HepG2 (cell line): ENCODE results near the gene AADACL4. TPM values are rescaled to one million over a fixed set of nuclear protein-coding genes. Genes with fewer than 3 reads are reported as not detected.

Experiments used
- ATF5 ChIP-seq: sonication (generic); formaldehyde crosslinking; IDR thresholded peaks from 2 replicates; pipeline ENCODE4 v1.4.0; 2020; ENCODE audit warnings: mild to moderate bottlenecking, low read depth, missing genetic modification reagents
- CAMTA2 ChIP-seq: sonication (generic); formaldehyde crosslinking; IDR thresholded peaks from 2 replicates; pipeline ENCODE4 v1.4.0; 2020; ENCODE audit warnings: mild to moderate bottlenecking, missing genetic modification reagents, borderline replicate concordance
- GZF1 ChIP-seq: sonication (generic); formaldehyde crosslinking; IDR thresholded peaks from 2 replicates; pipeline ENCODE4 v1.5.1; 2020; ENCODE audit warnings: mild to moderate bottlenecking, missing genetic modification reagents
- HNRNPUL1 ChIP-seq: fragments of 200-400 bp; formaldehyde crosslinking; IDR thresholded peaks from 2 replicates; pipeline ENCODE4 v1.6.1; 2017; ENCODE audit warnings: low read depth, mild to moderate bottlenecking, low read length, moderate library complexity
- MEF2D ChIP-seq: sonication (generic); formaldehyde crosslinking; IDR thresholded peaks from 2 replicates; pipeline ENCODE4 v1.5.1; 2020; ENCODE audit warnings: mild to moderate bottlenecking, missing genetic modification reagents
- PAF1 ChIP-seq: IDR thresholded peaks from 2 replicates; pipeline ENCODE4 v1.6.1; 2016; ENCODE audit warnings: missing genetic modification reagents, missing compliant biosample characterization
- PAWR ChIP-seq: sonication (generic); formaldehyde crosslinking; IDR thresholded peaks from 2 replicates; pipeline ENCODE4 v1.4.0; 2020; ENCODE audit warnings: missing genetic modification reagents, mild to moderate bottlenecking, borderline replicate concordance
- PCBP1 ChIP-seq: fragments of 200-400 bp; formaldehyde crosslinking; IDR thresholded peaks from 2 replicates; pipeline ENCODE4 v1.6.1; 2017; ENCODE audit warnings: mild to moderate bottlenecking, low read depth, low read length, borderline replicate concordance
- SAFB2 ChIP-seq: sonication (generic); formaldehyde crosslinking; IDR thresholded peaks from 2 replicates; pipeline ENCODE4 v1.5.1; 2020; ENCODE audit warnings: missing genetic modification reagents, low read depth, mild to moderate bottlenecking, borderline replicate concordance
- SRSF1 ChIP-seq: fragments of 200-400 bp; formaldehyde crosslinking; optimal IDR thresholded peaks from 2 replicates; pipeline ENCODE3; 2017; ENCODE audit warnings: mild to moderate bottlenecking, low read depth, low read length, moderate library complexity
- SSRP1 ChIP-seq: IDR thresholded peaks from 2 replicates; pipeline ENCODE4 v1.6.1; 2016; ENCODE audit warnings: control low read depth
- SUZ12 ChIP-seq: fragments of 150-350 bp; IDR thresholded peaks from 2 replicates; pipeline ENCODE4 v1.6.1; 2014; ENCODE audit warnings: low read depth, low read length
- TCF12 ChIP-seq, 2 experiments: fragments of 450-650 bp in 1 of 2; sonication (generic) in 1 of 2; formaldehyde crosslinking in 1 of 2; IDR thresholded peaks; 2 replicates each; pipeline versions ENCODE4 v1.6.1 to v1.8.0; 2017 to 2022; ENCODE audit warnings: antibody characterized with exemption in 1 of 2, mild to moderate bottlenecking in 1 of 2, missing genetic modification reagents in 1 of 2, moderate library complexity in 1 of 2
- ZBTB8A ChIP-seq: sonication (generic); formaldehyde crosslinking; IDR thresholded peaks from 2 replicates; pipeline ENCODE4 v1.4.0; 2020; ENCODE audit warnings: mild to moderate bottlenecking, low read depth, missing genetic modification reagents, borderline replicate concordance
- ZFP36L2 ChIP-seq: sonication (generic); formaldehyde crosslinking; IDR thresholded peaks from 2 replicates; pipeline ENCODE4 v1.4.0; 2020; ENCODE audit warnings: missing genetic modification reagents
- ZNF276 ChIP-seq: sonication (generic); formaldehyde crosslinking; IDR thresholded peaks from 2 replicates; pipeline ENCODE4 v1.4.0; 2020; ENCODE audit warnings: mild to moderate bottlenecking, low read depth, missing genetic modification reagents
- ZNF34 ChIP-seq: sonication (generic); formaldehyde crosslinking; IDR thresholded peaks from 2 replicates; pipeline ENCODE4 v1.4.0; 2020; ENCODE audit warnings: mild to moderate bottlenecking, missing genetic modification reagents, borderline replicate concordance
- ZNF446 ChIP-seq: sonication (generic); formaldehyde crosslinking; IDR thresholded peaks from 2 replicates; pipeline ENCODE4 v1.5.0; 2020; ENCODE audit warnings: mild to moderate bottlenecking, missing genetic modification reagents
- polyA plus RNA-seq, 8 experiments: library from polyadenylated mRNA; depleted of rRNA in 3 of 8; stranded (reverse) in 7 of 8; unstranded in 1 of 8; fragments of >200 nt; fragmentation: Illumina TruSeq in 4 of 8; extraction: Trizol in 4 of 8; gene quantifications; 2 replicates each; pipeline versions ENCODE4 v1.2.1 to v1.2.3, GENCODE V29; 2011 to 2016; ENCODE audit warnings: low read depth in 4 of 8, missing spikeins in 1 of 8, mixed read lengths in 1 of 8; ENCODE audit not compliant: insufficient read depth in 1 of 8
- total RNA-seq, 5 experiments: library from RNA; depleted of rRNA; stranded (reverse); fragments of >200 nt; fragmentation: Illumina TruSeq; extraction: Trizol; gene quantifications; 2 replicates each; pipeline ENCODE4 v1.2.3, GENCODE V29; 2016; ENCODE audit warnings: low read depth in 1 of 5
- TF ChIP-seq, protein P1 (sequence below): IDR thresholded peaks from 2 replicates; pipeline ENCODE4 v1.4.0; 2020; ENCODE audit warnings: mild to moderate bottlenecking, missing genetic modification reagents
- TF ChIP-seq, protein P2 (sequence below): sonication (generic); formaldehyde crosslinking; conservative IDR thresholded peaks from 2 replicates; pipeline ENCODE4 v1.4.0; 2020; ENCODE audit warnings: missing genetic modification reagents

The AADACL4 gene
- total and polyA plus RNA-seq, 2 of the 13 experiments (the other 11 are each of a cell fraction or from before 2014, with no cell fraction given), result not detected

DNA sequence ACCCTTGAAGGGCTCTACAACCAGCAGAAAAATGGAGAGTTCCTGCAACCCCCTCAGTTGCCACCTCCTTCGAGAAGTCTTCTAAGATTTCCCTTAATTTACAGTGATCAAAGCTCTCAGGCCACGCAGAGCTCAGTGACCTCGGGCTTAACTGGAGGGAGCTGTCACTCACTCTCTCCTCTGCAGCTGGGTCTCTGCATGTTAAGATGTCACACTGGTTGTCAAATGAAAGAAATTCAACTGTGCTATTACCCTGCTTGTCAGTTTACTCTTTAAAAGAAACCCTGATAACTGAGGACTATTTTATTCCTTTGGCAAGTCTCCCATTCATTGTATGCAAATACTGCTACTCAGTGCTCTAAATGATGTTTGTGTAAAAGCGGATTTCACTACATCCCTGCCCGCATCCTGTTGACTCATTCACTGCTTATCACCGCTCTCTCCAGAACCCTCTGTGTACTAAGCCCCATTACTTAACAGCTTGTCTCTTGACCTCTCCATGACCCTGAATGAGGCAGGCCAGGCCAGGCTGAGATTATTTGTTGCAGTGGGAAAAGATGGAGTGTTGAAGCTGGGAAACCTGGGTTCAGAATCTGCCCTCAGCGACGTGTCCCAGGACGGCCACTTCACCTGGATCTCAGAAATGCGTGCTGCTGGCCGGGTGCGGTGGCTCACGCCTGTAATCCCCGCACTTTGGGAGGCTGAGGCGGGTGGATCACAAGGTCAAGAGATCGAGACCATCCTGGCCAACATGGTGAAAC, 39.6 kb upstream of the AADACL4 start (continued):
- TF ChIP-seq PAF1 (CRISPR knock-in tag) (peak; percentile 46; the same call in 1 of the 2 replicates), ATF5 (no peak), MEF2D (CRISPR knock-in tag) (peak; percentile 88), ZNF34 (CRISPR knock-in tag) (no peak), ZBTB8A (no peak), TCF12 (IDR thresholded peaks at IDR 0.05) (no peak), TCF12 (CRISPR knock-in tag; IDR thresholded peaks at IDR 0.05) (peak; percentile 80; the same call in 1 of the 2 replicates), CAMTA2 (CRISPR knock-in tag) (no peak), SSRP1 (CRISPR knock-in tag) (no peak), PCBP1 (no peak), SAFB2 (no peak; the same call in 1 of the 2 replicates), SRSF1 (no peak), ZFP36L2 (no peak), GZF1 (no peak), SUZ12 (no peak), HNRNPUL1 (no peak), ZNF276 (CRISPR knock-in tag) (peak; percentile 78; the same call in 1 of the 2 replicates), PAWR (CRISPR knock-in tag) (no peak), ZNF446 (CRISPR knock-in tag) (no peak)
- TF ChIP-seq, protein P1, sequence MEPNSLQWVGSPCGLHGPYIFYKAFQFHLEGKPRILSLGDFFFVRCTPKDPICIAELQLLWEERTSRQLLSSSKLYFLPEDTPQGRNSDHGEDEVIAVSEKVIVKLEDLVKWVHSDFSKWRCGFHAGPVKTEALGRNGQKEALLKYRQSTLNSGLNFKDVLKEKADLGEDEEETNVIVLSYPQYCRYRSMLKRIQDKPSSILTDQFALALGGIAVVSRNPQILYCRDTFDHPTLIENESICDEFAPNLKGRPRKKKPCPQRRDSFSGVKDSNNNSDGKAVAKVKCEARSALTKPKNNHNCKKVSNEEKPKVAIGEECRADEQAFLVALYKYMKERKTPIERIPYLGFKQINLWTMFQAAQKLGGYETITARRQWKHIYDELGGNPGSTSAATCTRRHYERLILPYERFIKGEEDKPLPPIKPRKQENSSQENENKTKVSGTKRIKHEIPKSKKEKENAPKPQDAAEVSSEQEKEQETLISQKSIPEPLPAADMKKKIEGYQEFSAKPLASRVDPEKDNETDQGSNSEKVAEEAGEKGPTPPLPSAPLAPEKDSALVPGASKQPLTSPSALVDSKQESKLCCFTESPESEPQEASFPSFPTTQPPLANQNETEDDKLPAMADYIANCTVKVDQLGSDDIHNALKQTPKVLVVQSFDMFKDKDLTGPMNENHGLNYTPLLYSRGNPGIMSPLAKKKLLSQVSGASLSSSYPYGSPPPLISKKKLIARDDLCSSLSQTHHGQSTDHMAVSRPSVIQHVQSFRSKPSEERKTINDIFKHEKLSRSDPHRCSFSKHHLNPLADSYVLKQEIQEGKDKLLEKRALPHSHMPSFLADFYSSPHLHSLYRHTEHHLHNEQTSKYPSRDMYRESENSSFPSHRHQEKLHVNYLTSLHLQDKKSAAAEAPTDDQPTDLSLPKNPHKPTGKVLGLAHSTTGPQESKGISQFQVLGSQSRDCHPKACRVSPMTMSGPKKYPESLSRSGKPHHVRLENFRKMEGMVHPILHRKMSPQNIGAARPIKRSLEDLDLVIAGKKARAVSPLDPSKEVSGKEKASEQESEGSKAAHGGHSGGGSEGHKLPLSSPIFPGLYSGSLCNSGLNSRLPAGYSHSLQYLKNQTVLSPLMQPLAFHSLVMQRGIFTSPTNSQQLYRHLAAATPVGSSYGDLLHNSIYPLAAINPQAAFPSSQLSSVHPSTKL (CRISPR knock-in tag), result peak; percentile 96
- TF ChIP-seq, protein P2, sequence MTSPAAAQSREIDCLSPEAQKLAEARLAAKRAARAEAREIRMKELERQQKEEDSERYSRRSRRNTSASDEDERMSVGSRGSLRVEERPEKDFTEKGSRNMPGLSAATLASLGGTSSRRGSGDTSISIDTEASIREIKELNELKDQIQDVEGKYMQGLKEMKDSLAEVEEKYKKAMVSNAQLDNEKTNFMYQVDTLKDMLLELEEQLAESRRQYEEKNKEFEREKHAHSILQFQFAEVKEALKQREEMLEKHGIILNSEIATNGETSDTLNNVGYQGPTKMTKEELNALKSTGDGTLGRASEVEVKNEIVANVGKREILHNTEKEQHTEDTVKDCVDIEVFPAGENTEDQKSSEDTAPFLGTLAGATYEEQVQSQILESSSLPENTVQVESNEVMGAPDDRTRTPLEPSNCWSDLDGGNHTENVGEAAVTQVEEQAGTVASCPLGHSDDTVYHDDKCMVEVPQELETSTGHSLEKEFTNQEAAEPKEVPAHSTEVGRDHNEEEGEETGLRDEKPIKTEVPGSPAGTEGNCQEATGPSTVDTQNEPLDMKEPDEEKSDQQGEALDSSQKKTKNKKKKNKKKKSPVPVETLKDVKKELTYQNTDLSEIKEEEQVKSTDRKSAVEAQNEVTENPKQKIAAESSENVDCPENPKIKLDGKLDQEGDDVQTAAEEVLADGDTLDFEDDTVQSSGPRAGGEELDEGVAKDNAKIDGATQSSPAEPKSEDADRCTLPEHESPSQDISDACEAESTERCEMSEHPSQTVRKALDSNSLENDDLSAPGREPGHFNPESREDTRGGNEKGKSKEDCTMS (CRISPR knock-in tag), result no peak
